ENCODE results near the gene TCF21. TPM values are rescaled to one million over a fixed set of nuclear protein-coding genes. Genes with fewer than 3 reads are reported as not detected.

Gene TCF21
- total RNA-seq, 2 experiments from 2014 or later: not detected

- Mint-ChIP-seq H3K4me1 (ENCODE audit: low read depth) (no peaks in the 10 kb centered on the region), H3K4me3 (no peak overlapping the region), H3K27ac (no peak overlapping the region), H3K27me3 (peaks cover 46% of the 10 kb centered on the region), H3K9me3 (no peaks in the 10 kb centered on the region), H3K36me3 (ENCODE audit: low read depth) (no peaks in the 10 kb centered on the region)
- ATAC-seq (no peak), DNase-seq (no peak)
- CTCF ChIA-PET: interaction anchor here (1.4 to 3.4 kb wide), 3 partner anchors 10 to 23 kb away, joined by 3 to 13 read pairs (median 8); no protein-coding TSS in a partner anchor
- intact Hi-C loops (cut with micrococcal nuclease): no loop called here
- no peak for TF ChIP-seq CTCF (IDR thresholded peaks at IDR 0.05)
- POLR2A ChIA-PET: no interaction called here
Observed at GRCh38 chr6:133899556-133899955, 10.6 kb downstream of the TCF21 start.

DNA sequence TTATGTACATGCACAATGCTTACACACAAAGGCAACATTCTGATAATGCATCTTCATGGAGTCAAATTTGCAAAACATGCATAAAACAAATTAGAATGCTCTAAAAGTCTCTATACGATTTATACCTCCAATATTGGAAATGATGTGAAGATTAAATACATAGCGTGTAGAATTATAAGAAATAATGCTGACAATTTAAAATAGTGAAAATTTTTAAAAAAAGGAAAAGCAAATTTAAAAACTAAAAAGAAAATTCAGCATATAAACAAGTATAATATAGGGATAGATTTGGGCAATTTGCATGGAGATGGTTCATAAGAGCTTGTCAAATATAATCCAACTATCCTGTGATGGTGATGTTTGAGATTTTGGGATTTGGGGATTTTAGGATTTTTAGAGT lies 14.9 kb downstream of the TCF21 start:
- no peaks in the 10 kb centered on the region for H3K9me3 Mint-ChIP-seq
- TF ChIP-seq CTCF (IDR thresholded peaks at IDR 0.05): no peak
- ATAC-seq (no peak), DNase-seq (no peak)
- no peak overlapping the region for H3K27ac Mint-ChIP-seq
- ChIA-PET POLR2A (no interaction called here), CTCF (interaction anchor here (1.3 kb wide), 1 partner anchor 20 kb away, joined by 4 read pairs; no protein-coding TSS in a partner anchor)
- H3K27me3 Mint-ChIP-seq: peaks cover 41% of the 10 kb centered on the region
- no peaks in the 10 kb centered on the region for H3K4me1 Mint-ChIP-seq (ENCODE audit: low read depth)
- H3K4me3 Mint-ChIP-seq: no peak overlapping the region
- no peaks in the 10 kb centered on the region for H3K36me3 Mint-ChIP-seq (ENCODE audit: low read depth)
- intact Hi-C loops (cut with micrococcal nuclease): no loop called here

GRCh38 chr6:133906050-133906449 lies 17.1 kb downstream of the TCF21 start:
- no peaks in the 10 kb centered on the region for H3K9me3 Mint-ChIP-seq
- CTCF ChIA-PET: interaction anchor here (0.8 to 2.5 kb wide), 5 partner anchors 10 to 158 kb away, joined by 3 to 22 read pairs (median 3); no protein-coding TSS in a partner anchor
- no peak overlapping the region for H3K27ac Mint-ChIP-seq
- ATAC-seq: no peak
- H3K27me3 Mint-ChIP-seq: peaks cover 47% of the 10 kb centered on the region
- intact Hi-C loops (cut with micrococcal nuclease): no loop called here
- no peaks in the 10 kb centered on the region for H3K36me3 Mint-ChIP-seq (ENCODE audit: low read depth)
- no peak for DNase-seq
- H3K4me3 Mint-ChIP-seq: no peak overlapping the region
- TF ChIP-seq CTCF (IDR thresholded peaks at IDR 0.05): no peak
- no peaks in the 10 kb centered on the region for H3K4me1 Mint-ChIP-seq (ENCODE audit: low read depth)
- POLR2A ChIA-PET: no interaction called here

GRCh38 chr6:133916650-133917151 lies 27.8 kb downstream of the TCF21 start:
- ATAC-seq (peak; percentile 76), DNase-seq (peak; percentile 93)
- Mint-ChIP-seq H3K9me3 (no peaks in the 10 kb centered on the region), H3K27me3 (peaks cover 22% of the 10 kb centered on the region), H3K36me3 (ENCODE audit: low read depth) (no peaks in the 10 kb centered on the region), H3K4me3 (no peak overlapping the region), H3K4me1 (ENCODE audit: low read depth) (peaks cover 4% of the 10 kb centered on the region), H3K27ac (no peak overlapping the region)
- POLR2A ChIA-PET: no interaction called here
- CTCF ChIA-PET: interaction anchor here (0.6 to 4.3 kb wide), 62 partner anchors 8 to 1636 kb away, joined by 3 to 59 read pairs (median 4); partner anchors contain the start of gene SLC2A12
- intact Hi-C loops (cut with micrococcal nuclease): loop anchor here (2.0 to 5.0 kb wide), 2 partner anchors 80 to 349 kb away; no protein-coding TSS in a partner anchor
- TF ChIP-seq CTCF (IDR thresholded peaks at IDR 0.05): peak; percentile 92

DNA sequence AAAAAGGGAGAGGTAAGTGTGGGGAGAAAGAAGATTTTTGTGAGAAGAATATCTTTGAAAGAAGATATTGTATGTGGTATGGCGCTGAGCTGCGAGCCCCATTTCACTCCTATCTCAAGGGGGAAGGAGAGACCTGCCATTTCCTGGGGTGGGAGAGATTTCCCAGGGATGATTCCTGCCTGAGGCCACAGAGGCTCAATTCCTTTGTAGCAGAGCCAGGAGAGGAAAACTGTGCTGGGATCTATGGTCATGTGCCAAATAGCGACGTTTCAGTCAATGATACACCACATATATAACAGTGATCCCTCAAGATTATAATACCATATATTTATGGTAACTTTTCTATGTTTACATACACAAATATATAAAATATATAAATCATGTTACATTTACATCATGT lies 28.9 kb downstream of the TCF21 start:
- no peaks in the 10 kb centered on the region for H3K9me3 Mint-ChIP-seq
- ATAC-seq: no peak
- H3K4me3 Mint-ChIP-seq: no peak overlapping the region
- H3K27ac Mint-ChIP-seq: no peak overlapping the region
- peaks cover 4% of the 10 kb centered on the region for H3K4me1 Mint-ChIP-seq (ENCODE audit: low read depth)
- H3K27me3 Mint-ChIP-seq: peaks cover 22% of the 10 kb centered on the region
- CTCF ChIA-PET: interaction anchor here (0.7 to 4.3 kb wide), 32 partner anchors 7 to 1638 kb away, joined by 3 to 59 read pairs (median 6); partner anchors contain the start of gene SLC2A12
- no peaks in the 10 kb centered on the region for H3K36me3 Mint-ChIP-seq (ENCODE audit: low read depth)
- TF ChIP-seq CTCF (IDR thresholded peaks at IDR 0.05): no peak
- DNase-seq: no peak
- POLR2A ChIA-PET: no interaction called here
- intact Hi-C loops (cut with micrococcal nuclease): loop anchor here (2.0 to 5.0 kb wide), 2 partner anchors 81 to 350 kb away; no protein-coding TSS in a partner anchor

Measured in activated CD8-positive, alpha-beta T cell treated with anti-CD3 and anti-CD28 coated beads for 36 hours (primary cell).